ENCODE results near the gene PROX1.
"Not testable (repeated sequence)": the region's sequence is repeated elsewhere in the genome, so short reads cannot be mapped to it uniquely, and the experiment has no call there.

PROX1 gene

DNA sequence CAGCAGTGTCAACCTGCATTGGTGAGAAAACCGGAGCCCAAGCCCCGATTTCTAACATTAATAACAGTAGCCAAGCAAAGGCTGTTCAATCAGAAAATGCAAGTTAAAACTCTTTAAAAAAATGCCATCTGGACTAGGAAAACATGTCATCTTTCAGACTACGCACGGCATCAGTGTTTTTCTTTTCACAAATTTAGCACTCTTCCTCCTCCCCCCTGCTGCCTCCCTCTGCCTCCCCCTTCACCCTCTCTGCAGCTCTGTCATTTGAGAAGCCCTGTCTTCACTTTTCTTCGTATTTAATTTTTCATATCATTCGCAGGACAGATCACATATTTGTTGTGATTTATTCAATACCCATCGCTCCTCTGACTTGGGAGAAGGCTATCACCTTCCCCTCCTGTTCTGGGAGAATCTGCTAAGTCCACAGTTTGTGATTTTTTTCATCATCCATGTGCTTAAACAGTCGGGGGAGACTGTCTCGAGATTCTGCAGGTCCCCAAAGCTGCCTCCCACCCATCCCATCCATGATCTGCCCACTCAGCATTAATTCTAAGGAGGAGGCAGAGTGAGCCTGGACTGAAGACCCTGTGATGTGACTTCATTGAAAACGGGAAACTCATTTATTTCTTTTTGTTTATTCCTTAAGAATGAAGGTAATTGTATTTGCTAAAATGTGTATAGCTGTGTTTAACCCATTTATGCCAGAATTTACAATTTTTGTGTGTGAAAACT lies 84.8 kb downstream of the PROX1 start:
- DNase-seq (ENCODE audit: low spot score) = no peak

DNA sequence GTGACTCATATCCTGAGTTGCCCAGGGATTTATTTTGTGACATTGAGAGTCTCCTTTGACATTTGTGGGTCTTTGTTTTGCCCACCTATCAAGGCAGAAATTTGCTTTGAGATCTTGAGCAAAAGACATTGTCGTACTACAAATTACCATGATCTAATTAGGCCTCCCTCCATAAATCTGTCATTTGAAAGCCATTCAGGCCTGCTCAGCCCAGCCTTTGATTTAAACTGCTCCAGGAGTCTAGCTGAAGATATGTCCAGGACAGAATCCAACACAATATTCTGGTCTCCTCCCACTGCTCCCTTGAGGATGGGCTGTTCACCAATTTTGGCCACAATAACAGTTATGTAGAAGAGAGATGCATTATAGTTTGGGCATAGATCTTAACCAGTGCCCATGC lies 86.7 kb downstream of the PROX1 start:
- no peak for DNase-seq (ENCODE audit: low spot score)

DNA sequence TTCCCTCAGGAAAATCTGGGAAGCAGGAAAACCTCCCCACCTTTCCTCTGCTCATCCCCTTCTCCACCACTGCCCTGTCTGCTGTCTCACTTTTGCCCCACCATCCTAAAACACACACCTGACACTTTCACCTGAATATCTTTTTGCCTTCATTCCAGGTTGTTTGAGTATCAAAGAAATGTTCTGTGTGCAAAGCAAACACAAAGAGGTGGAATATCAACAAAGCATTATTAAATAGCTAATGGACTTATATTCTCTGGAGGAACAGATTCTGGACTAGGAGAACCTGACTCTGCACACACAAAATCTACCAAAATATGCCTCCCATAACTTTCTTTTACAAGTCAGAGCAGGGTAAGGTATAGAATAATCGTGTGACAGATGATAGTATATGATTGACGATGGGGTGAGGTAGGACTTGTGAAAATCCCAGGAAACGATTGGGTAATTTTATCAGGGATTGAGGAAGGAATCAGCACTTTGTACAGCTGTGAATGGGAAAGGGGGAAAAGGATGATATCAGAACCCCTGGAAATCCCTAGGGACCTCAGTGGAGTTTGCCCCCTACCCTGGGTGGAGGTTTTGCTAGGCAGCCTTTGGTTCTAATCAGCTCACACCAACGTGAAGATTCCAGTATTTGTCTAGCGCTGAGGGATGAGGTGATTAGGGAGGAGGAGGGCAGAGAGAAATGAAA lies 87.7 kb downstream of the PROX1 start:
- DNase-seq (ENCODE audit: low spot score) = no peak

DNA sequence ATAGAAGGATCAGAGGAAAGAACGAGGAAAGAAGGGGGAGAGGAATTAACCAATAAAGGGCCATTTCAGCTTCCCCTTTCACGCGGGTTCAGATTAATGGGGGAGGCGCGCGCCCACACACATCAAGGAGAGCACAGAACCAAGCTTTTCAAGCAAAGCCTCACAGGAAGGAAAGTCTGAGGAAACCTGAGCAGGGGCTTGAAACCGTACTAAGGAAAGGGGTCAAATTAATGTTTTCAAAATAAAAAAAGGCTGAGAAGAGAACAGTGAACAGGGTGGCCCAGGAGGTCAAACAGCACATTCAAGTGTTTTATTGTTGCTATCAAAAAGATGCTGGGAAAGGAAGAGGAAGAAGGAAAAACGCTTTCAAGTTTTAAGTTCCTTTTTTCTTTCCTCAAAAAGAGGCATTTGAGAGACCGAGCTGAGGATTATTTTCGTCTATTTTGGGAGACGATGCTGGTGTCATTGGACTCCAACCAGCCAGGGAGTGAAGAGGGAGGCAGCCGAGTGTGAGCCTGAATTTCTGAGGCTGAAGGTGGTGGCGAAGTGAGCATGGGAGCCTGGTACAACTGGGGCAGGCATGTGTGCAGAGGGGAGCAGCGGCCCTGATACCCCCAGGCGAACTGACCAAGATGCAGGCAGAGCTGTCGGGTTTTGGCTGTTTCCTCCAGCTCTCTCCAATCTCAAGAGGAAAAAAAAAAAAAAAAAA lies 88.4 kb downstream of the PROX1 start:
- no peak for DNase-seq (ENCODE audit: low spot score)

DNA sequence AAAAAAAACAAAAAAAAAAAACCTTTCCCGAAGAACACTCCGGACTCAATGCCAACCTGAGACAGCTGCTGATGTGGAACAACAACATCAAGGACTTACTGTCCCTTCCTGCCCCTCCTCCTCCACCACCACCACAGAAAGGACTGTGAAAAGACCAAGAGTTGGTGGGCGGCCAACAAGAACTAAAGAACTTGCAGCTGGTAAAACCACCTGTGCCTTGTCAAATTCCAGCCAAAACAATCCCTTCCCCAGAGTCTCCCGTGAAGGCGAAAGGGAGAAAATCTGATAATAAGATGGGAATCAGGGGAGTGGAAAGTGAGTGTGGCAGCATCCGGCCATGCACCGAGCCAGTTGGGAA lies 88.9 kb downstream of the PROX1 start:
- no peak for DNase-seq (ENCODE audit: low spot score)

DNA sequence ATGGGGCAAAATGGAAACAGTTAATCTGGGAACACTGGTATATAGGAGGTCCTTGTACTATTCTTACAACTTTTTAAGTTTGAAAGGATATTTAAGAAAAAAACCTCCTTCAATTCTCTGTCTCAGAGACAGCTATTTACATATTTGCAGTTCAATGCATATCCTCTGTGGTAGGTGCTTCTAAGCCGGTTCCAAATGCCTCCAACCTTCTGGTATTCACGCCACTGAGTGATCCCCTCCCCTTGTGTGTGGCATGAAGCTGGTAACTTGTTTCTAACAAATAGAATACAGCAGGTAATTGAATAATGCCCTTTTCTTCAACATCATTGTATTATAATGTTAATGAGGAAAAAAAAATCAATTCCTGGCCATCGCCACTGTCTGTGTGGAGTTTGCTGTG lies 91.2 kb downstream of the PROX1 start:
- no peak for DNase-seq (ENCODE audit: low spot score)

DNA sequence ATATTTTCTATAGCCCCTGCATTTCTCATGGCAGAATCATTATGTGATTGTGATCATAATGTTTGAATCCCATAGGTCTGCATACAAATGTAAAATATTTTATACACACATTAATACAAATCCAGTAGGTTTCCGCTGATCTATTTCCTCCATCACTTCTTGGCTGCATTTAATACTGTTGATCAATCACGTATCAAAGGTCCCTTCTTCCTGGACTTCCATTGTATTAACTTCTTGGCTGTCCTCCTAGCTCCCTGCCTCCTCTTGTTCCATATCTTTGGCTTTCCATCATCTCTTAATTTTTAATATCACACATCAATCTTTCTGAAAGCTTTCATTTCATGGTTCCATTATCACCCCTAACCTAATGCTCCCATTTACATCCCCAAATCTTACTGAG lies 97.6 kb downstream of the PROX1 start:
- no peak for DNase-seq (ENCODE audit: low spot score)

DNA sequence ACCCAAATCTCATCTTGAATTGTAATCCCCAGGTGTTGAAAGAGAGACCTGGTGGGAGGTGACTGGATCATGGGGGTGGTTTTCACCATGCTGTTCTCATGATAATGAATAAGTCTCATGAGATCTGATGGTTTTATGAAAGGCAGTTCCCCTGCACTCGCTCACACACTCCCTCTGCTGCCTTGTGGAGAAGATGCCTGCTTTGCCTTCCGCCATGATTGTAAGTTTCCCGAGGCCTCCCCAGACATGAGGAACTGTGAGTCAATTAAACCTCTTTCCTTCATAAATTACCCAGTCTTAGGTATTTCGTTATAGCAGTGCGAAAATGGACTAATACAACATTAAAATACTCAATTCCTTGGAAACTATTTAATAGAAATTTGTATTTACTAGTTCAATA lies 99.2 kb downstream of the PROX1 start:
- DNase-seq (ENCODE audit: low spot score) = no peak

DNA sequence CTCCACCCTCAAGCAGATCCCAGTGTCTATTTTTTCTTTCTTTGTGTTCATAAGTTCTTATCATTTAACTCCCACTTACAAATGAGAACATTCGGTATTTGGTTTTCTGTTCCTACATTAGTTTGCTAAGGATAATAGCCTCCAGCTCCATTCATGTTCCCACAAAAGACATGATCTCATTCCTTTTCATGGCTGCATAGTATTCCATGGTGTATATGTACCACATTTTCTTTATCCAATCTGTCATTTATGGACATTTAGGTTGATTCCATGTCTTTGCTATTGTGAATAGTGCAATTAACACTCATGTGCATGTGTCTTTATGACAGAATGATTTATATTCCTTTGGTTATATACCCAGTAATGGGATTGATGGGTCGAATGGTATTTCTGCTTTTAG lies 101.2 kb downstream of the PROX1 start:
- DNase-seq (ENCODE audit: low spot score) = not testable (repeated sequence)

All from kidney tubule cell (primary cell).